DMS114 treated with DMSO at 0.1 percent for 48 hours (cell line): Measurements from ENCODE around the gene TMEM242.

ENCODE experiments used
- DNase-seq: peaks from one replicate; lab custom pipeline; 2025; ENCODE audit not compliant: unreplicated experiment; lab: John Stamatoyannopoulos, UW

The TMEM242 gene

DNA sequence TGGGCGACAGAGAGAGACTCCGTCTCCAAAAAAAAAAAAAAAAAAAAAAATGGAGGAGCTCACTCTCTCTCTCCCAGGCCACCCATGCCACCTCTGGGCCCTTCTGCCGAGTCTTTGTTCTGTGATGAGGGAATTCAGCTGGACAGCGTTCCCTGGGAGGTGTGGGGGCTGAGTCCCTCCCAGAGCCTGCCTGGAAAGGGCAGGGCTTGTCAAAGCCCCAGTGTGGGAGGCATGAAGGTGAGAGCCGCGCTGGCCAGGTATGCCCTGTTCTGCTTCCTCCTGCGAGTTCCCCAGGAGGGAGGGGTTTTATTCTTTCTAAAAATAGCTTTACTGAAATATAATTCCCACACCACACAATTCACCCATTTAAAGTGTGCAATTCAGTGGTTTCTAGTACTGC, 69.6 kb downstream of the TMEM242 start:
- DNase-seq, result no peak

DNA sequence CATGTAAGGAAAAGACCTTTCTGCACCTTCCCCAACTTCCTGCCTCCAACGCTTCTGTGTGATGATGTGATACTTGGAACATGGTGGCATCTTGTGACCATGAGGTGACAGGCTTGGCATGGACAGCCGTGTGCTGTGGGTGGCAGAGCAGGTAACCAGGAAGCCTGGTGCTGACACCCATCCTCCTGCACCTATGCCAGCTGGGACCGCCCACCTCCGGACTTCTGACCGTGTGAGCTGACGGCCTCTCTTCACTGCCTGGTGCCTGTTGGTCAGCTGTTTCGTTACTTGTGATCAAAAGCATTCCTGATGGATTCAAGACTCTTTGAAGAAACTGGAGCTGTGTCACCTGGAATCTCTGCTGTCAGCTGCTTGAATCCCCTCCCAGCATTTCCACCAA, 70.3 kb downstream of the TMEM242 start:
- DNase-seq, result no peak

DNA sequence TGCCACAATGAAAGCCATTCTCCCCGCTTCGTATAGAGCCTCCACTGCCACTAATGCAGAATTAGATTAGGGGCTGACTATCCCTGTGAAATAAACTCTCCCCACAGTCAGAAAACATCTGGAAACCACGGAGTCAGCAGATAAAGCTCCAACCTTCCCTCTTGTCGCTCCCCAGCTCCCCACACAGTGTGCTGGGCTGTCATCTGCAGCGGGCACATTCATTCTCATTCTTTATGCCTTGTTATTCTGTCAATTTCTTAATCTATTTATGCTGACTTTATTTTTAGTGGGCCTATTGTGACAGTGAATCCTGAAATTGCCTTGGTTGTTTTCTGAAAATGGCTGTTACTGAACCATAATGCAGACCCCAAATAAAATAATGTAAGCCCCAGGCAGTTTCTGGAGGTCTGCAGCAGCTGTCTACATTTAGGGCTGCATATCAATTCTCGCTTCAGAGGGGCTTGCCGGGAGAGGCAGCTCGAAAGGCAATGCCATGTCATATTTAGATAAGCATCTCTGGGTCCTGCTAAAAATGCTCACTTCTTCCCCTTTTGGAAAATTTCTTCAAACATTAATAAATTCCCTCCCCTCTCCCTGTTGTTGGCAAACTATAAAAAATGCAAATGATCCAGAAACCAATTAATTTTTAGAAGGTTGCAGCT, 71.6 kb downstream of the TMEM242 start:
- DNase-seq, result no peak

DNA sequence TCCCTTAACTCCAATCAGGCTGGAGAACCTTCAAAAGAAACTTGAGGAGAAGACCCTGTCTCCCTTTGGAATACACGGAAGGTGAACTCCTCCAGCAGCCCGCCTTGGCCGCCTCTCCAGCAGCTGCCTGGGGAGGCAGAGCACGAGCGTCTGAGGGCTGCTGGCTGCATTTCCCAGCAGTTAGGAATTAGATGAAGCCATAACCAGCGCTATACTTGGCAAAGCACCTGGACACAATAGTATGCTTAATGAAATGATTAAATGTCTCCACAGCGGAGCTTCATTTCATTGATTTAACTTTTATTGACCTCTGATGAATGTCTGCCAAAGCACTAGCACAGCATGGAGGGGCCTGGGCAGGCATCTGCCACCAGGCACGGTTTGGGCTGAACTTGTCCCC, 73.5 kb downstream of the TMEM242 start:
- DNase-seq, result no peak

DNA sequence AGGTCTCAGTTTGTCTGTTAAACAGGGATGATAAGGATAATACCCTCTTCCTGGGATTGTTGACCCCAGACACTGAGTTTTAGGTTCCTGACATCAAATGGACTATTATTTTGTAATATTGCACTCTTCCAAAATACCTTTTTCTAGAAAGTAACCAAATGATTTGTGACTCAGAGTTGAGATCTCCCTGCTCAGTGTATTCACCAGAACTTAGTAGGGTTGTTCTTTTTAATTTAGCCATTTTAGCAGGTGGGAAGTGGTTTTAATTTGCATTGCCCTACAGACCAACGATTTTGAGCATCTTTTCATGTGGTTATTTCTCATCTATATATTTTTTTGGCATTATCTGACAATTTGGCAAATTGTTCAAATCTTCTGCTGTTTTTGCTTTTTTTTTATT, 75.1 kb downstream of the TMEM242 start:
- no peak for DNase-seq

DNA sequence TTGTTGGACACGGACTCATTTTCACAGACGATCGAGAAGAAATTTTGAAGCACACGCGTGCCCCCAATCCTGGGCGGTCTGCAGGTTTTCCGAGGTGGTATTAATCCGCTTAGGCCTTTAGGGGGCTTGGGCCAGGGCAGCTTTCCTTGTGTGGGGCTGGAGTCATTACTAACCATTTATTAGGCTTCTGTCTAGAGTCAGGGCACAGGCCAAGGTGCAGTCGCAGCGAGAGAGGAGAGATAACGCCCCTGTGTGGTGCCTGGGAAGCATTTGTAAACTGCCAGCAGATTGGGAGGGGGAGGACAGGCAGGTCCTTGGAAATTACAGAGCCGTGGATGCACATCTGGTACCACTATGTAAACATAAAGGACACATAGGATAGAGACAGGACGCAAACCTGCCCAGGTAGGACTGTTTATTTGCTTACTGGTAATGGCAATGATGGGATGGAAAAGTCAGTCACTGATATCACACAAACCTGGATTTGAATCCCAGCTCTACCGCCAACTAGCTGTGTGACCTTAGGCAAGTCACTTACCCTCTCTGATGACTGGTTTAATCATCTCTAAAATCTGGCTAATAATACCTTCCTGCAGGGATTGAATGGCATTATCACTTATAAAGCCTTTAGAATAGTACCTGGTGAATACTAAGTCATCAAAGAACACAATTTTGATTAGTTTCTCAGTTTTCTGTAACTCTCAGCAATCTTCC, 76.4 kb downstream of the TMEM242 start:
- no peak for DNase-seq

DNA sequence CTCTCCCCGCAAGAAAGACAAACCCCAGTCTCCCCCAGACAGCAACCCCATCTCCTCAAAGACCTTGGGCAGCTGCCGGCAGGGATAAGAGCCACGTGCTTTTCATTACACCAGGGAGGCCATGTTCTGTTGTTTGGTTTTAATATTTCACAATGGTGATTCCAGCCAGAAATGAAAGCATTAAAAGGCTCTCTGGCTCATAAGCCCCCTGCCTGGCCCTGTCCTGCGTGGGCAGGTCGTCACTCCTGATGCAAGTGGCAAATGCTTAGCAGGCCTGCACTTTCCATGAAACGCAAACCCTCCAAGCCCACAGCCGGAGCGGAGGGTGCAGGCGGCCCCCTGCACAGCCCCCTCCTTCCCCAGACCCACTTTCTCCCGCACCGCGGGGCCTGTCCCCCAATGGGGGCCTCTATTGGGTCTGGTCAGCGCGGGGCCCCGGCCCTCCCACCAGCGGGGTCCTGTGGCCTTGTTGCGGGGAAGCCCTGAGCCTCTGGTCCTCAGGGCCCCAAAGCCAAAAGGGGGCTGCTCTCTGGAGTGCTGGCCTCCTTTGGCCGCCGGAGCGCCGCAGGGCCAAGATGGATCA, 77.2 kb downstream of the TMEM242 start:
- DNase-seq, result no peak

DNA sequence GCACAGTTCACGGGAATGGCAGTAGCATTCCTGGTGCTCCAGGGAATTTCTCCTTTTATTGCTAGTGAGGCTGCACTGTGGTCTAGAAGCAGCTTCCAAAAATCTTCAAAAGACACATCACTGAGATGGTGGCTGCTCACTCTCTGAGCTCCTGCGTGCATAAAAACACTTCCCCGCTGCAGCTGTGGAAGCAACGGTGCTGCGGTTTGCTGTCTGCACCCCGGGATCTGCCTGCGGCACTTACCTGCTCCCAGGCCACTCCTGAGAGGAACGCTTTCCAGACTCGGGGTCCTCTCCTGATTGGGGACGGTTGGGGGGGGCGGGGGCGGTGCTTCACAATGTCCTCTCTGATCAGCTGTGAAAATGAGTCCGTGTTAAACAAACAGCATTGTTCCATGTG, 77.9 kb downstream of the TMEM242 start:
- DNase-seq, result no peak

DNA sequence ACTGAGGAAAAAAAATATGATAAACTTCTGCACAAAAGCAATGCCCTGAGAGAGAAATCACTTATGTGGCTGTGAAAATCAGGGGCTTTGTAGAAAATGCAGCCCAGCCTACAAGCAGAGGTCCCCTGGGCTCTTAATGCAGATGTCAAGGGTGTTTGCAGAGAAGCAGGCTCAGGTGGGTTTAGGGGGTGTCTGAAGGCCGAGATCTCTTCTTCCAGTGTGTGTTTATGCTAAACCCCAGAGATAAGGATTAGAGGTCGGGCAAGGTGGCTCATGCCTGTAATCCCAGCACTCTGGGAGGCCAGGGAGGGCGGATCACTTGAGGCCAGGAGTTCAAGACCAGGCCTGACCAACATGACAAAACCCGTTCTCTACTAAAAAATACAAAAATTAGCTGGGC, 78.5 kb downstream of the TMEM242 start:
- DNase-seq, result no peak

DNA sequence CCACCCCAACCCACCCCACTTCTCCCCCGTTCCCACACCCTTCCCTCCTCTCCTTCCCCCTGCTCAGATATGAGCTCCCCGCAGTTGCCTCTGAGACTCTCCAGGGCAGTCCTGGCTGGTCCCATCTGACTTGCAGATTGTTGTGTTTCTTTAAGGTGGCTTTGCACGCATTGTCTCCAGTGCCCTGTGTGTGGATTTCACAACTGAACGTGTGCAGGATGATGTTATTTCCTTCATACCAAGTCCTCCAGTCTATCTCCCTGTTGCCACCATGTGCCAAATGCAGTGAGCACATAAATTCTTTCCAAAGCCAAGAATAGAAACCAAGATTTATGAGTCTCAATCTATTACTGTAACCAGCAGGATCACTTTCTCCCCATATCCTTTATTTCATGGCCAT, 79.1 kb downstream of the TMEM242 start:
- no peak for DNase-seq

DNA sequence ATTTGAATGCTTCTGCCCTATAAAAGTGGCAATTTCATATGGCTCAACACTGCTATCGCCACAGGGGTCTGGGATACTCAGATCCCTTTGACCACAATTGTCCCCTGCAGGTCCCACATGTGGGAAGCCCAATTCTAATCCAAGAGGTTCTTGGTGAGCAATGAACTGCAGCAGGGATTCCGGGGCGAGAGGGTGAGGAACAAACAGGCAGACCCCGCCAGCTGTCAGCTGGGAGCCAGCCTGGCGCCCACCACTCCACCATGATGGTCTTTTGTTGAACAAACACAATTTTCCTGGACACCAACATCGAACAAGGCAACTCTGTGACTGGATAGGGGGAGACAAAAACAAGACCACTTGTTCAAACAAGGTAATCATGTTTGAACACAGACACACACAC, 80.5 kb downstream of the TMEM242 start:
- DNase-seq, result no peak

DNA sequence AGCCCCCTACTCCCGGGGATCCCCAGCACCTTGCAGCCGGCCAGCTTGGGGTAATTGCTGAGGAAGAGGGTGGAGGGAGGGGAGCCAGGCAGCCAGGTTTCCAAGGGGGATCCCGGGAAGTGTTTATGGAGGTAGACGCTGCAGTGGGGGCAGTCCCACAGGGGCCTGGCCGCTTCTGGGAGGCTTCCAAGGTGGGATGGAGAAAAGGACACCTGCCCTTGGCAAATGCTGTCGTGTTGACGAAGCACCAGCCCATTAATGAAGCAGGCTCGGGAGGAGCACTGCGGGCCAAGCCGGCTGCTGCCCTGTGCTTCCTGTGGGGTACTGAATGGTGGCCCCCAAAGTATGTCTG, 82.4 kb downstream of the TMEM242 start:
- DNase-seq, result no peak

DNA sequence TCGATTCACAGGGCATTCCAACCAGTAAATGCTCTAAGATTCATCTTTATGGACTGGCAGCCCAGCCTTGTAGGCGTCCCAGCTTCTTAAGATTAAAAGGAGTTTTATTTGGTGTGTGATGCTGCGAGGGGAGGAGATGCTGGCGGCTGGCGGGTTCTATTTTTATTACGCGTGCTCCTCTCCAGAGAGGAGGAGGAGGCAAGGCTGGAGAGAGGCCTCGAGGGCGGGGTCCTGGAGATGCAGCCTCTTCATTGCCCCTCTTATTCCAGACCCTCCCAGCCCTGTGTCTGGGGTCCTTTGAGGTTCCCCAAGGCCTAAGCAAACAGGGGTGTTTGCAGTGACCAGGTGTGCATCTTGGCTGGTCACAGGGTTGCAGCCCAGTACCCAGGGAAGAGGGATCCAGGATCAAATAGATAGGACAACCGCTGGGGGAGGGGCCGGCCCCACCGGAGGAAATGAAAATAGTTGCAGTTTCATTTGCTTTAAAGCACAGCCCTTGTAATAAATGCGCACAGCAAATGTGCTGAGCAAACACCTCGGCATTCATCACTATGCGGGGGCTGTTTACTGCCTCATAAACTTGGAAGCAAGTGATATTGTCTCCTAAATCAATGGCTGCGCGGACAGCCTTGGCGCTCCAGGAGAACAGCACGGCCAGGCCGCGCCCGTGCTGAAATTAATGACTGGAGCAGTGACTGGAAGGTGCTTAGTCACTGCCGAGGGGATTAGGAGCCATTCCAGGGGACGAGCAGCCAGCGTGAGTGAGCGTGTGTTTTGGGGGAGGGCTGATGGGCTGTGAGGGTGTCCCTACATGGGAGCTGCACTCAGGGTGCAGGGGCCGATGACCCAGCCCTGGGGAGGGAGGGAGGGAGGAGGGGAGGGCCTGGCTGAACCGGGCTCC, 83.0 kb downstream of the TMEM242 start:
- no peak for DNase-seq

DNA sequence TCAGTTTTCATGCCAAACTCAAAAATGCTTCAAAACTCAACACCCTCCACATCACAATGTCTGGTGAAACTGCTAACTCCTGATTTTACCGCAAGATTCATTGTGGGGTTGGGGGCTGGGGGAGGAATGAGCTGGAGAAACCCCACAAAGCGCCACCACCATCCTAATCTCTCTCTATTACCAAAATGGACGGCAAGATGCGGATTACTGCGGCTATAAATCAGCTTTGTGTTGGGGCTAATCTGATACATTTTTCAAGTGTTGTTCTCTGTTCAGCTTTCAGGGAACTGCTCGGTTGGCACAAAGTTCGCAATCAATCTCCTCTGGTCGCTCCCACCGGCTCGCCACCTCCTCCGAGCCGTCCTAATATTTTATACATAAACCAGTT, 83.7 kb downstream of the TMEM242 start:
- no peak for DNase-seq
